ENCODE data around the gene NSUN5. TPM values are rescaled to one million over a fixed set of nuclear protein-coding genes. Genes with fewer than 3 reads are reported as not detected.

NSUN5 gene
- total RNA-seq, 1 donor from 2014 or later: 22.4 TPM

DNA sequence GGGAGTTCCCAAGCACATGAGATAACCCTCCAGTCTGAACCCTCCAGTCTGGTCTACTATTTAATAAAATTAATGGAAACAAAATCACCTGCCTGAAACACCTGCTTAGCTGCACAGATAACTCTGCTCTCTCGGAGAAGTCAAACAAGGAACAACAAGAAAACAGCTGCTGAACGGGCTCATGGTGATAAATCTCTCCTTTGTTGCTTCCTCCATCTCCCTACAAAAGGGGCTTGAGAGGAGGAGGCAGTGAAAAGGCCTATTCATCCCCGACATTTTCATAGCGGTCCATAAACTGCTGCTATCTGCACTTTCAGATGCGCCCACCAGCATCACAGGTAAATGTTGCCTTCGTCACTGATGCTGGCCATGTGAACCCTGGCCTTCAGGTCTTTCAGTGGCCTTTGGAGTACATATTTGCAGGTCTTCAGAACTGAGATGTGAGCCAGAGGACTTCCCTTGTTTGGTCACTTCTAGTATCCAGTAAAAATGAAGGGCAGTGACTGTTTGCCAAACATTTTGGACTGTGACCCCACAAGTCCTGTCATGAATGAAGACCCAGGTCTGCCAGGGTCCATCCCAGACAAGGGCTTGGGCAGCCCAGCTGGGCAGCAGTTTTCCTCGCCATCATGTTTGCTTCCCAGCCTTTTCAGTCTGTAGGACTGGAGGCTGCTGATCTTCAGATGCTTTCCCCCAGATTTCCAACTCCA, 35.2 kb upstream of the NSUN5 start:
- Histone ChIP-seq H3K27ac (no peak overlapping the region), H3K4me1 (no peaks in the 10 kb centered on the region), H3K36me3 (no peaks in the 10 kb centered on the region), H3K27me3 (no peaks in the 10 kb centered on the region), H3K4me3 (no peak overlapping the region), H3K9me3 (no peaks in the 10 kb centered on the region)
- intact Hi-C loops (cut with DNase I): no loop called here
- TF ChIP-seq, protein P1, sequence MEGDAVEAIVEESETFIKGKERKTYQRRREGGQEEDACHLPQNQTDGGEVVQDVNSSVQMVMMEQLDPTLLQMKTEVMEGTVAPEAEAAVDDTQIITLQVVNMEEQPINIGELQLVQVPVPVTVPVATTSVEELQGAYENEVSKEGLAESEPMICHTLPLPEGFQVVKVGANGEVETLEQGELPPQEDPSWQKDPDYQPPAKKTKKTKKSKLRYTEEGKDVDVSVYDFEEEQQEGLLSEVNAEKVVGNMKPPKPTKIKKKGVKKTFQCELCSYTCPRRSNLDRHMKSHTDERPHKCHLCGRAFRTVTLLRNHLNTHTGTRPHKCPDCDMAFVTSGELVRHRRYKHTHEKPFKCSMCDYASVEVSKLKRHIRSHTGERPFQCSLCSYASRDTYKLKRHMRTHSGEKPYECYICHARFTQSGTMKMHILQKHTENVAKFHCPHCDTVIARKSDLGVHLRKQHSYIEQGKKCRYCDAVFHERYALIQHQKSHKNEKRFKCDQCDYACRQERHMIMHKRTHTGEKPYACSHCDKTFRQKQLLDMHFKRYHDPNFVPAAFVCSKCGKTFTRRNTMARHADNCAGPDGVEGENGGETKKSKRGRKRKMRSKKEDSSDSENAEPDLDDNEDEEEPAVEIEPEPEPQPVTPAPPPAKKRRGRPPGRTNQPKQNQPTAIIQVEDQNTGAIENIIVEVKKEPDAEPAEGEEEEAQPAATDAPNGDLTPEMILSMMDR (IDR thresholded peaks at IDR 0.05): no peak
- DNase-seq: no peak
- no peak for ATAC-seq

DNA sequence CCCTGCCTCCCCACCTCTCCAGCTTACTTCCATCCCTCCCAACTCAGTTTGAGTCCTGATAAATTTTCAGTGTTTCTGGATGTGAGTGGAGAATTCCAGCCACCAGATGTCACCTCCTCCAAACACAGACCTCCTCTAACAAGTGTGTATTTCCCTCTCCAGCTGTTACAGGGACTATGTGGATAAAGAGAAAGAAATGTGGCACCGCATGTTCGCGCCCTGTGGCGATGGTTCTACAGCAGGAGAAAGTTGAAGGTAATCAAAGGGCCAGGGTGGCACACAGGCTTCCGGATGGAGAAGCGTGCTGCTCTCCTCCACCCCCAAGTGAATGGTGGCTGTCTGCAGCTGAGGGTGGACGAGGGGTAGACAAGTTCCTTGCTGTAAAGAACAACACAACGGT, 34.0 kb upstream of the NSUN5 start:
- peak; percentile 73 for ATAC-seq
- Histone ChIP-seq H3K4me1 (no peaks in the 10 kb centered on the region), H3K9me3 (no peaks in the 10 kb centered on the region), H3K27me3 (no peaks in the 10 kb centered on the region), H3K36me3 (no peaks in the 10 kb centered on the region), H3K4me3 (no peak overlapping the region), H3K27ac (no peak overlapping the region)
- TF ChIP-seq, protein P1 (IDR thresholded peaks at IDR 0.05): peak; percentile 49
- intact Hi-C loops (cut with DNase I): no loop called here
- DNase-seq: no peak

DNA sequence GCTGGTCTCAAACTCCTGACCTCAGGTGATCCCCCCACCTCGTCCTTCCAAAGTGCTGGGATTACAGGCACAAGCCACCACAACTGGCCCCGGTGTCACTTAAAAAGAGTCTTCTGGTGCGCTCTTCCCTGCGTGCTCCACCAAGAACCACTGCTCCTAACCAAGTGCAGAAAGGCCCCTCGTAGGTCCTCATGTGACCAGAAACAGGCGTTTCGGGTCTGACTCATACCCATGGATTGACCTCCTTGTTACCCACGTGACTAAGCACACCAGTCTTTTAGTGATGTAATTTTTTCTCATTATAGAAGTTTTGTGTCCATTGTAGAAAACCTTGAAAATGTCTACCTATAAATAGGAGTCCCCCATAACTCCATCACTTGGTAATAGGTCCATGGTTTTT, 33.3 kb upstream of the NSUN5 start:
- no peaks in the 10 kb centered on the region for H3K36me3 ChIP-seq
- no peaks in the 10 kb centered on the region for H3K9me3 ChIP-seq
- intact Hi-C loops (cut with DNase I): no loop called here
- TF ChIP-seq, protein P1 (IDR thresholded peaks at IDR 0.05): no peak
- H3K4me1 ChIP-seq: no peaks in the 10 kb centered on the region
- H3K4me3 ChIP-seq: no peak overlapping the region
- ATAC-seq (peak; percentile 45), DNase-seq (no peak)
- no peak overlapping the region for H3K27ac ChIP-seq
- H3K27me3 ChIP-seq: no peaks in the 10 kb centered on the region

DNA sequence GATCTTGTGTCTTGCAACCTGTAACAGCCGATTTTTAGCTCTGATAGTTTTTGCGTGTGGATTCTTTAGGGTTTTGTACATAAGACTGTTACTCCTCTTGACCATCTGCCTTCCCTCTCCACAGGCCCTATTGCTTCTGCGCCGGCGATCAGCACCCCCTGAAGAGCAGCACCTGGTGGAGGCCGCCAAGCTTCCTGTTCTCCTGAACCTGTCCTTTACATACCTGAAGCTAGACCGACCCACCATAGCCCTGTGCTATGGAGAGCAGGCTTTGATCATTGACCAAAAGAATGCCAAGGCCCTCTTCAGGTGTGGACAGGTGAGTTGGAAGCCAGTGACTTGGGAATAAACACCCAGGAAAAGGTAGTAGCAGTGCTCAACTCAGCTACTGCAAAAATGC, 31.9 kb upstream of the NSUN5 start:
- ATAC-seq: no peak

DNA sequence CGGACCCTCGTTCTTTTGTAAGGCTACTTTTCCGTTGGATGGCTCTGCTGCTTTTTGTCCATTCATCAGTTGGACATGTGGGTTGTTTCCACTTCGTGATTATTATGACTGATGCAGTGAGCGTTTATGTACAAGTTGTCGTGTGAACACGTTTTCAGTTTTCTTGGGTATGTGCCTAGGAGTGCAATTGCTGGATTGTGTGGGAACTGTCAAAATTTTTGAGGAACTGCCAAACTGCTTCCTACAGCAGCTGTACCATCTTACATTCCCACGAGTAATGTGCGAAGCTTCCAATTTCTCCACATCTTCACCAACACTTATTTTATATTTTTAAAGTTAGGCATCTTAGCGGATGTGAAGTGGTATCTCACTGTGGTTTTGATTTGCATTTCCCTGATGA, 29.7 kb upstream of the NSUN5 start:
- no peak overlapping the region for H3K4me3 ChIP-seq
- no peak for DNase-seq
- H3K9me3 ChIP-seq: no peaks in the 10 kb centered on the region
- no peaks in the 10 kb centered on the region for H3K4me1 ChIP-seq
- intact Hi-C loops (cut with DNase I): no loop called here
- no peaks in the 10 kb centered on the region for H3K36me3 ChIP-seq
- no peak overlapping the region for H3K27ac ChIP-seq
- no peaks in the 10 kb centered on the region for H3K27me3 ChIP-seq
- TF ChIP-seq, protein P1 (IDR thresholded peaks at IDR 0.05): no peak
- no peak for ATAC-seq

More for the DNA sequence above, 31.9 kb upstream of the NSUN5 start:
- H3K4me3 ChIP-seq: no peak overlapping the region
- H3K27me3 ChIP-seq: no peaks in the 10 kb centered on the region
- no peaks in the 10 kb centered on the region for H3K4me1 ChIP-seq
- intact Hi-C loops (cut with DNase I): no loop called here
- no peak overlapping the region for H3K27ac ChIP-seq
- TF ChIP-seq, protein P1 (IDR thresholded peaks at IDR 0.05): no peak
- no peaks in the 10 kb centered on the region for H3K9me3 ChIP-seq
- no peaks in the 10 kb centered on the region for H3K36me3 ChIP-seq
- no peak for DNase-seq

DNA sequence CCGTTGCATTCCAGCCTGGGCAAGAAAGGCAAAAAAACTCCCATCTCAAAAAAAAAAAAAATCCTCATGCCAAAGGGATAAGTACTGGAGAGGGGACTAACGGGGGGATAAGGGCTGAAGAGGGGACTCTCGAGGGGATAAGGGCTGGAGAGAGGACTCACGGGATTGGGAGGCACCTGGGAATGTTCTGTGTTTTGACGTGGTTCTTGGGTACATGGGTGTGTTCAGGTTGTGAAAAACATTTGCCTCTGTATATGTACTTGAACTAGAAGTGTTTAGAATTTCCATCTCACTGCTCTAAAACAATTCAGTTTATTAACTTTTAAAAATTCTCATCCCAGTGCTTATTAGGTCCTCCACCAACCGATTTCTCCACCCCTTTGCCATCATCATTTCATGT, 23.8 kb upstream of the NSUN5 start:
- TF ChIP-seq, protein P1 (IDR thresholded peaks at IDR 0.05): no peak
- Histone ChIP-seq H3K4me1 (no peaks in the 10 kb centered on the region), H3K4me3 (no peak overlapping the region), H3K27me3 (no peaks in the 10 kb centered on the region), H3K36me3 (no peaks in the 10 kb centered on the region), H3K27ac (no peak overlapping the region), H3K9me3 (no peaks in the 10 kb centered on the region)
- DNase-seq: no peak
- intact Hi-C loops (cut with DNase I): no loop called here
- ATAC-seq: peak; percentile 33

All from upper lobe of right lung (tissue), 1 donor.